SU-DHL-6 (cell line): ENCODE measurements around the gene NRF1.

Experiments used
- H2AFZ ChIP-seq: fragments of 200-600 bp; sonication (generic); 2 replicates; pipeline ENCODE4 v1.6.1; 2014; ENCODE audit warnings: low read depth, mild to moderate bottlenecking, moderate library complexity, mixed read lengths, antibody characterized with exemption, low read length; ENCODE audit not compliant: severe bottlenecking
- H3F3A ChIP-seq: fragments of 200-600 bp; shearing (Covaris generic); 2 replicates; pipeline ENCODE4 v1.6.0; 2016; ENCODE audit warnings: antibody characterized with exemption, mild to moderate bottlenecking; ENCODE audit not compliant: insufficient read depth
- H3K27ac ChIP-seq: fragments of 200-600 bp; sonication (generic); 2 replicates; pipeline ENCODE4 v1.5.1; 2016; ENCODE audit warnings: low read depth, mild to moderate bottlenecking, low read length, moderate library complexity, mixed read lengths
- H3K27me3 ChIP-seq: fragments of 200-600 bp; sonication (generic), shearing (Covaris generic); 2 replicates; pipeline ENCODE4 v1.6.0; 2014; ENCODE audit warnings: mild to moderate bottlenecking, low read length
- H3K36me3 ChIP-seq: fragments of 200-600 bp; sonication (generic); 2 replicates; pipeline ENCODE4 v1.6.1; 2014; ENCODE audit warnings: mild to moderate bottlenecking, low read length, mixed read lengths
- H3K4me2 ChIP-seq: fragments of 300-600, 200-600 bp; shearing (Covaris generic), sonication (generic); 2 replicates; pipeline ENCODE4 v1.6.0; 2014; ENCODE audit warnings: low read length, low read depth, mild to moderate bottlenecking; ENCODE audit not compliant: poor library complexity, severe bottlenecking
- H3K4me3 ChIP-seq: fragments of 200-600 bp; sonication (generic); 2 replicates; pipeline ENCODE4 v1.5.1; 2014; ENCODE audit warnings: antibody characterized with exemption, low read length, mild to moderate bottlenecking, mixed read lengths; ENCODE audit not compliant: insufficient read depth, poor library complexity, severe bottlenecking
- H3K79me2 ChIP-seq: fragments of 200-600 bp; sonication (generic); 2 replicates; pipeline ENCODE4 v1.6.1; 2014; ENCODE audit warnings: mild to moderate bottlenecking, low read length, moderate library complexity; ENCODE audit not compliant: insufficient read depth
- H3K9ac ChIP-seq: fragments of 200-600 bp; sonication (generic); 2 replicates; pipeline ENCODE4 v1.7.0; 2014; ENCODE audit warnings: mild to moderate bottlenecking, low read length
- H3K9me2 ChIP-seq: fragments of 200-600 bp; sonication (generic); replicated peaks from 2 replicates; pipeline ENCODE4 v1.6.1; 2014; ENCODE audit warnings: low read length; ENCODE audit not compliant: insufficient read depth
- H3K9me3 ChIP-seq: fragments of 200-600 bp; sonication (generic); 2 replicates; pipeline ENCODE4 v1.6.1; 2014; ENCODE audit warnings: low read length, mixed read lengths; ENCODE audit not compliant: insufficient read depth
- H4K20me1 ChIP-seq: fragments of 200-600 bp; sonication (generic); 2 replicates; pipeline ENCODE4 v1.6.1; 2014; ENCODE audit warnings: low read depth, mild to moderate bottlenecking, antibody characterized with exemption, low read length, moderate library complexity, mixed read lengths
- CTCF ChIP-seq: fragments of 200-600 bp; sonication (generic); IDR thresholded peaks from one replicate; pipeline ENCODE4 v1.5.1; 2017; ENCODE audit warnings: antibody characterized with exemption, mild to moderate bottlenecking, low read length, moderate library complexity; ENCODE audit not compliant: insufficient read depth, poor library complexity, severe bottlenecking
- EZH2phosphoT487 ChIP-seq: fragments of 200-600 bp; sonication (generic), shearing (Covaris generic); conservative IDR thresholded peaks from 2 replicates; pipeline ENCODE4 v1.6.1; 2018; ENCODE audit warnings: mild to moderate bottlenecking, antibody characterized with exemption, low read length, moderate library complexity, mixed read lengths

NRF1 gene

GRCh38 chr7:129769400-129769774 is 157.9 kb downstream of the NRF1 start:
- Histone ChIP-seq H3K4me3 (no peak overlapping the region), H3K9me3 (no peaks in the 10 kb centered on the region), H3F3A (no peaks in the 10 kb centered on the region), H3K9ac (no peak overlapping the region), H3K4me2 (no peak overlapping the region), H3K79me2 (no peaks in the 10 kb centered on the region), H4K20me1 (no peaks in the 10 kb centered on the region), H3K36me3 (no peaks in the 10 kb centered on the region), H3K27ac (no peak overlapping the region), H2AFZ (no peak overlapping the region), H3K9me2 (no peaks in the 10 kb centered on the region), H3K27me3 (no peaks in the 10 kb centered on the region)
- TF ChIP-seq CTCF (no peak), EZH2phosphoT487 (no peak)

- no peak overlapping the region for H2AFZ ChIP-seq
- H3K9me3 ChIP-seq: no peaks in the 10 kb centered on the region
- no peaks in the 10 kb centered on the region for H3K9me2 ChIP-seq
- H3K27me3 ChIP-seq: no peaks in the 10 kb centered on the region
- no peak overlapping the region for H3K27ac ChIP-seq
- TF ChIP-seq CTCF (no peak), EZH2phosphoT487 (no peak)
- H4K20me1 ChIP-seq: no peaks in the 10 kb centered on the region
- H3K36me3 ChIP-seq: no peaks in the 10 kb centered on the region
- H3K4me3 ChIP-seq: no peak overlapping the region
- H3K4me2 ChIP-seq: no peak overlapping the region
- H3K9ac ChIP-seq: no peak overlapping the region
- no peaks in the 10 kb centered on the region for H3F3A ChIP-seq
- no peaks in the 10 kb centered on the region for H3K79me2 ChIP-seq
Measured at GRCh38 chr7:129769866-129770808, 158.6 kb downstream of the NRF1 start.

GRCh38 chr7:129771201-129771927 is 159.8 kb downstream of the NRF1 start:
- no peak overlapping the region for H3K4me3 ChIP-seq
- no peak overlapping the region for H2AFZ ChIP-seq
- H3K9me3 ChIP-seq: no peaks in the 10 kb centered on the region
- no peaks in the 10 kb centered on the region for H3K9me2 ChIP-seq
- H3F3A ChIP-seq: no peaks in the 10 kb centered on the region
- no peak overlapping the region for H3K9ac ChIP-seq
- H3K27me3 ChIP-seq: no peaks in the 10 kb centered on the region
- H3K36me3 ChIP-seq: no peaks in the 10 kb centered on the region
- H3K79me2 ChIP-seq: no peaks in the 10 kb centered on the region
- H4K20me1 ChIP-seq: no peaks in the 10 kb centered on the region
- H3K27ac ChIP-seq: no peak overlapping the region
- TF ChIP-seq CTCF (no peak), EZH2phosphoT487 (no peak)
- H3K4me2 ChIP-seq: no peak overlapping the region
